NCI-H510A treated with DMSO at 0.1 percent for 48 hours (cell line): Measurements from ENCODE around the gene EEPD1.
"Not testable (repeated sequence)": the region's sequence is repeated elsewhere in the genome, so short reads cannot be mapped to it uniquely, and the experiment has no call there.

Source experiments
- DNase-seq: peaks from one replicate; lab custom pipeline; 2025; lab: John Stamatoyannopoulos, UW

The EEPD1 gene

DNA sequence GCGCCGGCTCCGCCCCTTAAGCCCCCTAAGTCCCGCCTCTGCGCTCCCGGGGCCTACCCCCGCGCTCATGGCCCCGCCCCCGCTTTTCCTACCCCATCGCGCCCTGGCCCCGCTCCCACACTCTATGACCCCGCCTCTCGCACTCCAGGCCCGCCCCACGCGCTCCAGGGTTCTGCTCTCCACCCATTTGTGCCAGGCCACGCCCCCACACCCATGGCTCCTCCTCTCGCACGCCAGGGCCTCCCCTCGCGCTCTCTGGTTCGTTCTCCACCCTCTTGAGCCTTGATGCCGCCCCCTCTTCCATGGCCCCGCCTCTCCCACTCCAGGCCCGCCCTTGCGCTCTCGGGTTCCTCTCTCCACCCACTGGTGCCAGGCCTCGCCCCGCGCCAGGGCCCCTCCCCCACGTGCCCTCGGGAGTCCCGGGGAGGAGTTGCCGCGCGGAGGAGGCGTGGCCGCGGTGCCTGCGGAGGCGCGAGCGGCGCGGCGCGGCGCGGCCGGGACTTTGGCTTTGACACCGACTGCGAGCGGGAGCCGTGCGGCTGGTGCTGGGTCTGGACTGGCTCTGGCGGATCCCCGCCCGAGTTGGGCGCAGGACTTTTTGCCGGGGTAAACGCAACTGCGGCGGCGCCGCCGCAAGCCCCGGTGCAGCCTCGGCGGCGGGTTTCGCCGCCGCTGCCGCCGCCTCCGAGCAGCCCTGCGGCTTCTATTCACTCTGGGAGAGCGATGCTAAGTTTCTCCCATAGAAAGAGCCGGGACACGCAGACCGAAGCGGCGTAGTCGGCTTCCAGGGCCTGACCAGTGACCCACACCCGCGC lies at the start of gene EEPD1:
Gene EEPD1 (plus strand): TSS at position 499 of the 815 bp plus-strand sequence. CDS start 1,071 bp downstream, outside the sequence.
- DNase-seq, result peak; percentile 94

DNA sequence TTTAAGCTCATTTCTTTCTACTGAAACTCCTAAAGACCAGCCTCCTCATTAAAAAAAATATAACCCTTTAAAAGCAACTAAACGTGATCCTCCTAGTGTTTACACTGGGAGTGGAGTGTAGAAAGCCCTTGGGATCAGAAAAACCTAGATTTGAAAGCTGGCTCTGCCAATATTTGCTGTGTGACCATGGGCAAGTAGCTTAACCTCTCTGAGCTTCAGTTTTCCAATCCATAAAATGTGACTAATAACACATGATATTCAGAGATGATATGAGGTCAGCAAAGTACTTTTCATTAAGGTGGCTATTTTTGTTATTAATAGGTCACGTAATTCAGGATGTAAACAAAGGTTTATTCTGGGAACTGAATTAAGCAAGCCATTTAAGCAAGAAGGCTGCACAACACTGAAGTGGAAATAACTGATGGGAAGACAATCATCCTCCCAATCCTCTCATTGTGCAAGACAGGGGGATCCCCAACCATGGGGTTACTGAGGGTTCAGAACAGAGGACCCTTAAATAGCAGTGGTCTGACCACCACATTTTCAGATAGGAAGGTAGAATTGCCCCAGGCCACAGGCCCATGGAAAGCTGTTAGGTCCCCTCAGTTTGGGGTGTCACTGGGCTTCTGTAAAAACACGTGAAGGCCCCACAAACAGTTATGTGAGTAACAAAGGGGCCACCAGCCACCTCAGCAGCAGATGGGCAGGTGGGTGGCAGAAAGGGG lies 49.1 kb upstream of the EEPD1 start:
- DNase-seq, result no peak

DNA sequence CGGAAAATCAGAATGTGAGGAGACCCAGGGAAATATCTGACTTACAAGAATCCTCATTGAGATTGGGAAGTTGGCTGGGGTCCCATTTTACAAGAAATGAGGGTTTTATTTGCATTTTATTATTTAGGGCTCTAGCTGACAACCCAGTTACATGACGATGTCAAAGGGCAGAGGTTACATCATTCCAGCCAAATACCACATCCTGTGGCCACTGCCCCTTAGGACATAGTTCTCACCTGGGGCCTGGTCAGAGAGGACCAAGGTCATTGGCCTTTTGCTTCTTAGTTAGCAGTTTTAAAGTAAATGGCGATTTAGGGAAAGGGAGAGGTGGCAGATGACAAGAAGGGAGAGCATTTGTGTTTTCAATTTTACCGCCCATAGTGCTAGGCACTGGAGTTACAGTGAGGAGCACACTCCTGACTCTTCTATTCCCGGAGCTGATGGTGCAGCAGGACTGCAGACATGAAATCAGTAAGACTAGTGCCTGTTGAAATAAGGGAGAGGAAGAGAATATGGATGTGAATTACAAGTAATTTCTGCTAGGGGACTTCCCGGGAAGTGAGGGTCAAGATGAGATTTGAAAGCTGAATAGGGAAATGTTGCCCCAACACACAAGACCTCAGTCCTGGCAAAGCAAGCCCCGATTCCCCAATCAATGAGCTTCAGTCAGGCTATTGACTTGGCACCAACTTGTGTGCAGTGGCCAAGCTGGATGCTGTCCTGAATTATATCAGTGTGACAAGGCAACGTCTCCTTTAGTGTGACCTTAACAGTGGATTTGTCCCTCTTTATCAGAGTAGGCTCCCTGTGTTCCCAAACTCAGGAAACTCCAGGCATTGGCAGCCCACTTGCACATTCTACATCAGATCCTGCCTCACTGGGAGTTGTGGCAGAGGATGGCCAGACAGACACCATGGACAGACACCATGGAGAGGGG lies 45.8 kb upstream of the EEPD1 start:
- DNase-seq, result not testable (repeated sequence)

DNA sequence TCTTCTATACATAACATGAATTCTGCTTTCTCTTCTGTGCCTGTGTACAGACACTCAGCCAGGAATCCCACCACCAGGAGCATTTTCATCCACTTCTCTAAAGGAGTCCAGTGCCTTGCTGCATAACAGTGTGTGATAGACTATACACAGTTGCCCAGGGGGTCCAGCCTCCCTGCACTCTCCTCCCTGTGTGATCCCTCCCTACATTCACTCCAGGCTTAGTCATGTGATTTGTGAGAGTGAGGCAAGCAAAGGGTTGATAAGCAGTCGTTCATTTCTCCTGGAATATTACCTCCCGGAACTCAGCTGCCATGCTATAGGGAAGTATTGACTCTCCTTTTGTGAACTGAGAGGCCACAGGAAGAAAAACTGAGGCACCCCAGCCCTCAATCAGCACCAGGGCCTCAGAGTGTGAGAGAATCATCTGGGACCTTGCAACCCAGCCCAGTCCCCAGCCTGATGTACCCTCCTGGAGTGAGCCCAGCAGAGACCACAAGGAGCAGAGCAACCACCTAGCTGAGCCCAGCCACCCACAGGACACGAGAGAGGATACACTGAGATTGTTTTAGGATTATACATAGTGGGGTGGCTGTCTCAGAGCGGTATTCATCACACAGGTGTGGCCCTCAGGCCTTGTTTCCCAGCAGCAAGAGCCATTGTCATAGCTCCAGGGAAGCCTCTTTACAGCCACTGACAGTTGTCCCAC lies 45.0 kb upstream of the EEPD1 start:
- DNase-seq, result peak; percentile 15

DNA sequence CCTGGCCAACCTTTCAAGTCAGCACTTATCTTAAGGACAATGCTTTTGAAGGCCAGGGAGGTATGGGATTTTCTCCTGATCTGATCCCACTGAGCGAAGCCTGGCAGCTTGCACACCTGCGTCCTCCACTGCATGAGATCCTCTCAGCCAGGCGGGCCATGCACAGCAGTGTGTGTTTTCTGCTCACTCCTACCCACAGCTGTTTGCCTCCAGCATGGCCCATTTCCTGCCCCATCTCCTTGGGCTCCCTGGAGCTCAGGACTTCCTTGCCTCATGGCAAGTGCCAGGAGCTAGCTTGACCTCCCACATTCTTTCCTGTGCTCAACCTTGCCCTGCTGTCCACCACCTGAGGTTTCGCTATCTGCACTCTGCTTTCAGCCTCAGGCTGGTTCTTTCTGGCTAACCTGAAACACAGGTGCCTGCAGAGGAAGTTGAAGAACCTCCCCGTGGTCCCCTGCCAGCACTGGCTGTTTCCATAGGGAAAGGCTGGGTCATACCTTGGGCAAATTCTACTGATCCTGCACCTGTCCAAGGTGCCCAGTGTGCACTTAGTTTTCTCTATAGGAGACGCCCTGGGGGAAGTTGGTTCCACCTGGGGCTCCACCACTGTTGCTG lies 43.9 kb upstream of the EEPD1 start:
- peak; percentile 53 for DNase-seq

DNA sequence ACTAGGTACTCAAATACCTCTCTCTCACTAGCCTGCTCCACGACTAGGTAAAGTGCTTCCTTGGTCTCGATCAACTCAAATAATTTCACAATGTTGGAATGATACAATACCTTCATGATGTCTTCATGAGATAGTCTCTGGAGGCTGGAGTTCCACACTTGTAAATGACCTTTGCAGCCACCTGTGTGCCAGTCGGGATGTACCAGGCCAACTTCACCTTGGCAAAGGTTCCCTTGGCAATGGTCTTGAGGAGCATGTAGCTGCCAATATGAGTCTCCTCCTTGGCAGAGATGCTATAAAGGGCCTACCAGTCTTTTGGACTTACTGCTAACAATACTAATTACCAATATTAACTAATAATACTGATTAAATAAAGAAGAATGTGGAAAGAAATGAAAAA lies 42.5 kb upstream of the EEPD1 start:
- DNase-seq, result no peak

DNA sequence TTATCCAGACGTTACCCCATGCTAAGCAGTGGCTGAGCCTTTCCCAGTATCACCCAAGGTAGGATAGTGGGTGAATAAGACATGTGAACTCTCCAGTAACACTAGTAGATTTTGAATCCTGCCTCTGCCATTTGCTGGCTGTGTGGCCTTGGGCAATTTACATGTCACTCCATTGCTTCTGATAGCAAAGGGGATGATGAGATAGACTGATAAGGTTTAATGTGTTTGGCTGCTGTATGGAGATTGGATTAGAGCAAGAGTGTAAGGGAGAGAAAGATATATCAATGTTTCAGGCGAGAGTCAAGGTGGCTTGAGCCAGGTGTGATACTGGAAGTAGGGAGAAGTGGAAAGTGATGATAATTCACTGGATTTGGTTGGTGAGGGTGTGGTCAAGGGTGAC lies 40.1 kb upstream of the EEPD1 start:
- DNase-seq, result no peak

DNA sequence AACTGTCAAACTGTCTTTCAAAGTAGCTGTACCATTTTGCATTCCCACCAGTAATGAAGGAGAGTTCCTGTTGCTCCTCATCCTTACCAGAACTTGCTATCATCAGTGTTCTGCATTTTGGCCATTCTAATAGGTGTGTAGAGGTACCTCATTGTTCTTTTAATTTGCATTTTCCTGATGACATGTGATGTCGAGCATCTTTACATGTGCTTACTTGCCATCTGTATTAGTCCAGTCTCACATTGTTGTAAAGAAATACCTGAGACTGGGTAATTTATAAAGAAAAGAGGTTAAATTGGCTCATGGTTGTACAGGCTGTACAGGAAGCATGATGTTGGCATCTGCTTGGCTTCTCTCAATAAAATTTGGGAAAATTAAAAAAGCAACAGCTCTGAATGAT lies 38.7 kb upstream of the EEPD1 start:
- DNase-seq, result no peak

DNA sequence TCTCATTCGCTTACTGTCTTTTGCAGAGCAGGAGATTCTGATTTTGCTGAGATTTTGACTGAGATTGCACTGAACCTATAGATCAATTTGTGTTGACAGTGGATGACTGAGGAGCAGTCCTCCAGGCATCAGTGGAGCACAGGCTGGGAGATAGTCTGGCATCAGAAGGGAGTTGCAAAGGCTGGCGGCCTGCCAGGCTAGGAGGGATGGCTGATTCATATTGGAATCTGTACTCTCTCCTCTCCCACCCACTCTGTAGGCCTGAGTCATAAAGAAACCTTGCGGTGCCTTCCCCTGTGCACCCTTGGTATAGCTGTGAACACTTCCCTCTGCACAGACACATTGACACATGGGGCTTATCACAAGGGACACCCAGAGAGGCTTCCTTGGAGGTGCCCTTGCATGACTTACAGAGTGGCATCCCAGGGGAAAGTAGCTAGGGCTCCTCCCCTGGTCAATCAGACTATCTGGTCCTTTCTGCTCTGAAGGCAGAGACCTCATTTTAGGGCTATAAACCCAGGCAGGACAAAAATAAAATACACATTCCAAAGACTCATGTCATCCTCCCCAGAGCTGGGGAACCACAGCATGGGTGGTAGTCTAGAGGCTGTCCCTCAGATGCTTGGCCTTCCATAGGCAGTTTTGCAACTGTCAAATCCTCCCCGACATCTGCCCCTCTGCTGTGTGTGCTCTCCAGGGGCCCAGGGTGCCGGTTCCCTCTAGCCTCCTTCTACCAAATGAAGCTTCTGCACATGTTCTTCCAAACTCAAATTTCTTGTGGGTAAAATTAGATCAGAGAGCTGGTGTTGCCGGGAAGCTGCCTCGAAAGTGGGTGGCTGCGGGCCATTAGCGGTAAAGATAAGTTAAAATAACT lies 37.4 kb upstream of the EEPD1 start:
- no peak for DNase-seq

DNA sequence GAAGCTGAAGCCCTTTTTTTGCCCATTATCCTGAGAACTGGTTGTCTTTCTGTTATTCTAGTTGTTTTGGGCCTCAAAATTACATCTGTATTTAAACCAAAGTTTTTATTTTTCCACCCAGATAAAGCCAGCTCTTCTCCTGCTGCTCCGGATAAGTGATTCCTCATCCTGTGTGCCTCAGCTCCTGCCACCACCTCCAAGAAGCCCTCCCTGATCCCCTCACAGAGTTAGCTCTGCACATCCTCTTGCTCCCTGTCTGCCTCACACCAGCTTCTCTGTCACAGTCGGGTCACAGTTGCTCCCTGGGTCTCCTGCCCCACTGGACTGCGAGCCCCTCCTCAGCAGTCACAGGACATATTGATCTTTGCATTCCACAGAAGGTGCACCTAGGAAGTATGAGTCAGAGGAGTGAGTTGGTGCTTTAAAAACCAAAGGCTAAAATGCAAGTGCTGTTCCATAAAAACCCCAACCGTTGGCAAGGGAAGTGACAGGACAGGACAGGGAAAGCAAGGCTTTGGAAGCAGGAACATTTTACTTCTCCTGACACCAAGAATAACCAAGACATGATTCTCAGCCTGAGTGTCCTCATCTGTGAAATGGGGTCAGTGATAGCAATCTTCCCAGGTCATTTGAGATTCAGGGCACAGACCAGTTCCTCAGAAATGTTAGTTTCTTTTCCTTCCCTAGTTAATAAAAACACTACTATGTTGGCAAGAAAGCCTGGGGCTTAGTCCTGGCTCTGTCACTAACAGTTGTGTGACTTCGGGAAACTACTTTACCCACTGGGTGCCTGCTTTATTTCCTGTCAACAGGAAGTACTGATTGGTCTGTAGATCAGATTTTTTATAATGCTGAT lies 36.5 kb upstream of the EEPD1 start:
- no peak for DNase-seq

DNA sequence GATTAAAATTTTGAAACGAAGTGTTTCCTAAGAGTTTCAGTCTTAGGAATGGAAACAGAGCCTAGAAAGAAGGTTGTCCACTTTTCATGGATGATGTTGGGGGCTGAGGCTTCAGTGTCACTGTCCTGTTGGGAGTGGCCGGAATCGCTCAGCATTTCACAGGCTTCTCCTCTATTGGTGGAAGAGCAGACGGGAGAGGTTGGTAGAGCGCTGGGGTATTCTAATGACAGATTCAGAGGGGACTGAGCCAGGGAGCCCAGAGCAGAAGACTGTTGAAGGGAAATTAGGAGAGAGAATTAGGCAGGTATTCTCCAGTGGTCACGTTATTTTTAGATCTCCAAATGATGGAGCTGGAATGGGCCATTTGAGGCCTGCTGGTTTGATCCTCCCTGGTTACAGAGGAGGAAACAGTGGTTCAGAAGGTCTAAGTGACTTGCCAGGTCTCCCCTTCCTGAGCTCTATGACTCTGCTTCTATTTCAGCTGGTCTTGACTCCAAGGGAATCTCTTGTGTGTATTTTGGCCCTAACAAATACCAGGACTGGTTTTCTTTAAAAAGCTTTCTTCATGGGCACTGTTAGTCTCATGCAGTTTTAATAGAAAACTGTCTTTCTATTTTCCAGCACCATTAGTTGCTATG lies 35.7 kb upstream of the EEPD1 start:
- DNase-seq, result no peak

DNA sequence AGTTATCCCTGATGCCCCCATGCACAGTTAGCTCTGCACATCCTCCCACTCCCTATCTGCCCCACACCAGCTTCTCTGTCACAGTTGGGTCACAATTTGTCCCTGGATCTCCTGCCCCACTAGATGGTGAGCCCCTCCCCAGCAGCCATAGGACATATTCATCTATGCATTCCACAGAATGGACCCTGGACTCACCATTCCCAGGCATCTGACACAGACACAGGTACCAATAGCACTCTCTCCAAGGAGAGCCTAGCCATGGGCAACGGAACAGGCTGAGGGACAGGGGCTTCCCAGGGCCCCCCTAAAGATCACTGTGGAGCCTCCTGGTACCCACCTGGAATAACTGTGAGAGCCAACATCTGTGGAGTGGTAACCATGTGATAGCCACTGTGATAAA lies 34.7 kb upstream of the EEPD1 start:
- DNase-seq, result no peak

DNA sequence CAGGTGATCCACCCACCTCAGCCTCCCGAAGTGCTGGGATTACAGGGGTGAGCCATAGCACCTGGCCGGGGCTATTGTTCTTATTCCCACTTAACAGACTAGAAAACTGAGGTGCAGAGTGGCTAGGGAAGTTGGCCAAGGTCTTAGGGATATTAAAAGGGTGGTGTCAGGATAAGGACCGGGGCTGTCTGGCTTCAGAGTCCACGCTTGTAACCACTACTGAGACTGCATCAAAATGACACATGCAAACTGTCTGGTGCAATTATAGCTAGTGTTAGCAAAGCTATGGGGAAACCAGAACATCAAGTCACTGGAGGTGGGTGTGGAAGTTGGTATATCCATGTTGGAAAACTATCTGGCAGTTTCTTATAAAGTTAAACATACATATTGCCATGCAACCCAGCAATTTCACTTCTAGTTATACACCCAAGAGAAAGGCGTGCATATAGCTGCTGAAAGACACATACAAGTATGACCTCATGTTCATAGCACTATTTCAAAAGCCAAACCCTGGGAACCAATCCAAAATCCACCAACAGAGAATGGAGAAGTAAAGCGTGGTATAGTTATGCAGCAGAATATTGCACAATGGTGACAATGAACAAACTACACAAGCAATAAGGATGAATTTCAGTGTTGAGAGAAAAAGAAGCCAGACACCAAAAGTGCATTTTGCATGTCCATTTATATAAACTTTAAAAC lies 33.9 kb upstream of the EEPD1 start:
- DNase-seq, result no peak

DNA sequence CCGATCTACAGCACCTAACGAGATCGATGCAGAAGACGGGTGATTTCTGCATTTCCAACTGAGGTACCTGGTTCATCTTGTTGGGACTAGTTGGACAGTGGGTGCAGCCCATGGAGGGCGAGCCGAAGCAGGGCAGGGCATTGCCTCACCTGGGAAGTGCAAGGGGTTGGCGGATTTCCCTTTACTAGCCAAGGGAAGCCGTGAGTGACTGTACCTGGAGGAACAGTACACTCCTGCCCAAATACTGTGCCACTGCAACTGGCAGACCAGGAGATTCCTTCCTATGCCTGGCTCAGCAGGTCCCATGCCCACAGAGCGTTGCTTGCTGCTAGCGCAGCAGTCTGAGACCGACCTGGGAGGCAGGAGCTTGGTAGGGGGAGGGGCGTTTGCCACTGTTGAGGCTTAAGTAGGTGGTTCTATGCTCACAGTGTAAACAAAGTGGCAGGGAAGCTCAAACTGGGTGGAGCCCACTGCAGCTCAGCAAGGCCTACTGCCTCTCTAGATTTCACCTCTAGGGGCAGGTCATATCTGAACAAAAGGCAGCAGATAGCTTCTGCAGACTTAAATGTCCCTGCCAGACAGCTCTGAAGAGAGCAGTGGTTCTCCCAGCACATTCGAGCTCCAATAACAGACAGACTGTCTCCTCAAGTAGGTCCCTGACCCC lies 32.9 kb upstream of the EEPD1 start:
- peak; percentile 27 for DNase-seq

DNA sequence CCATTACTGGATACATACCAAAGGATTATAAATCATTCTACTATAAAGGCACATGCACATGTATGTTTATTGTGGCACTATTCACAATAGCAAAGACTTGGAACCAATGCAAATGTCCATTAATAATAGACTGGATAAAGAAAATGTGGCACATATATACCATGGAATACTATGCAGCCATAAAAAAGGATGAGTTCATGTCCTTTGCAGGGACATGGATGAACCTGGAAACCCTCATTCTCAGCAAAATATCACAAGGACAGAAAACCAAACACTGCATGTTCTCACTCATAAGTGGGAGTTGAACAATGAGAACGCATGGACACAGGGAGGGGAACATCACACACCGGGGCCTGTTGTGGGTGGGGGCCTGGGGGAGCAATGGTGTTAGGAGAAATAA lies 27.4 kb upstream of the EEPD1 start:
- DNase-seq, result not testable (repeated sequence)

DNA sequence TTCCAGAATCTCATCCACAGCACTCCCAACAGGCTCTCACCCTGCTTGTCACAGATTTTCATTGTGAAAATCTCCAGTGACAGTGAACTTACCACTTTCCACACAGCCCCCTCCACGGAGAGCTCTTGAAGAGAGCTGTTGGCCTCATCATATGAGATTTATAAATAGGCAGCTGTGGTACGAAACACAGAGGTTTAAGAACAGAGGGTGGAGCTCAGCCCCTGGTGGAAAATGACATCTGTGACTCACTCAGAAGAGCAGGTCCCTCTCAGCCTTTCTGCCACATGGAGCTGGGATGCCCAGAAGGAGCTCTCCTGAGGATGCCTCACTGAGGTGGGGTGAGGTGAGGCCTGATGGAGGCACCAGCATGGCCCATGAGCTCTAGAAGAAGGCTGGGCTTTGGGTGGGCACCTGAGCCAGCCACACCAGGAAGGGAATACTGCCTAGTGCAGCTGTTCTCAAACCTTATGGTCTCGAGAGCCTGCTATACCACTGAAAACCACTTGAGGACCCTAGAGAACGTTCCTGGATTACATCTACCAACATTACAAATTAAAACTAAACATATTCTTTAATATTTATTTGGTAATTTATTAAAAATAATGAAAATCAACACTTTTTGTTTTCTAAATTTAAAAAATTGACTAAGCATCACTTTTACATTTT lies 25.8 kb upstream of the EEPD1 start:
- no peak for DNase-seq

DNA sequence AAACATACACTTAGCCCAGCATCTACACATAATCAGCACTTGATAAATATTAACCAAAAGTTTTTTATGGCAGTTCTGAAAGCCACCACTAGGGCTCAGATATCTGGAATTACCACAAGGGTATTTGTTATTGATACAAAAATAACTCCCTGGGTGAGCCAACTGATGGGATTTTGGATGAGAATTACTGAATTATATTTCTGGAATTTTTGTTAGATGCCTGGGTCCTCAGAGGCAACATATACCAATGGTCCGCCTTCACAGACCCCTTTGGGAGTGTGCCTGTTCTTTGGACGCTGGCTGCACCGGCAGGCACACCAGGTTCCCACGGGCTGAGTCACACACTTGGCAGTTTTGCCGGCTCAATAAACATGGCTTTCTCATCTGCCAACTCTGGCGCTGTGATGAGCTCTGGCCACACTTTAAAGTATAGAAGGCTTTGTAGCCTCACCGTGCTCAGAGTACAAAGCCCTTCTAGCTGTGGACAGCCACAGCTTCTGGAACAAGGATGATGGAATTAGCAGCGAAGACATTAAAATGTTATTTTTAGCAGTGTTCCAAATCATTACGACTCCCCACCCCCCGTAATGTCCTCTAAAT lies 24.5 kb upstream of the EEPD1 start:
- DNase-seq, result peak; percentile 60
